Inflammatory macrophage treated with lipopolysaccharide for 1 hour (primary cell): Measurements from ENCODE around the gene ARMC9.
A peak's percentile ranks its signal among the peaks of the same experiment; 100 is the strongest.

Experiments
- DNase-seq, 2 donors: peaks; one replicate each; pipeline ENCODE4 v3.0.0-alpha.2; 2020 to 2022

ARMC9 gene

DNA sequence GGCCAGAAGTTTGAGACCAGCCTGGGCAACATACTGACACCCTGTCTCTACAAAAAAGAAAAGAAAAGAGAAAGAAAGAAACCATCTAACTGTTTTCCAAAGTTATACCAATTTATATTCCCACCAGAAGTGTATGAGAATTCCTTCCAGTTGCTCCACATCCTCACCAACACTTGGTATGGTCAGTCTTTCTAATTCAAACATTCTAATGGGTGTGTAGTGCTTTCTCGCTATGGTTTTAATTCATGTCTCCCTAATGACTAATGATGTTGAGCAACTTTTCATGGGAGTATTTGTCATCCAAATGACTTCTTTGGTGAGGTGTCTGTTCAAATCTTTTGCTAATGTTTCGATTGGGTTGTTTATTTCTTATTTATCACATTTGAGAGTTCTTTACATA lies 186.5 kb downstream of the ARMC9 start:
- peak; percentile 25 to 33 for DNase-seq

GRCh38 chr2:231385429-231385828 lies 187.0 kb downstream of the ARMC9 start:
- DNase-seq: no peak

GRCh38 chr2:231386446-231386845 lies 188.0 kb downstream of the ARMC9 start:
- DNase-seq: no peak

DNA sequence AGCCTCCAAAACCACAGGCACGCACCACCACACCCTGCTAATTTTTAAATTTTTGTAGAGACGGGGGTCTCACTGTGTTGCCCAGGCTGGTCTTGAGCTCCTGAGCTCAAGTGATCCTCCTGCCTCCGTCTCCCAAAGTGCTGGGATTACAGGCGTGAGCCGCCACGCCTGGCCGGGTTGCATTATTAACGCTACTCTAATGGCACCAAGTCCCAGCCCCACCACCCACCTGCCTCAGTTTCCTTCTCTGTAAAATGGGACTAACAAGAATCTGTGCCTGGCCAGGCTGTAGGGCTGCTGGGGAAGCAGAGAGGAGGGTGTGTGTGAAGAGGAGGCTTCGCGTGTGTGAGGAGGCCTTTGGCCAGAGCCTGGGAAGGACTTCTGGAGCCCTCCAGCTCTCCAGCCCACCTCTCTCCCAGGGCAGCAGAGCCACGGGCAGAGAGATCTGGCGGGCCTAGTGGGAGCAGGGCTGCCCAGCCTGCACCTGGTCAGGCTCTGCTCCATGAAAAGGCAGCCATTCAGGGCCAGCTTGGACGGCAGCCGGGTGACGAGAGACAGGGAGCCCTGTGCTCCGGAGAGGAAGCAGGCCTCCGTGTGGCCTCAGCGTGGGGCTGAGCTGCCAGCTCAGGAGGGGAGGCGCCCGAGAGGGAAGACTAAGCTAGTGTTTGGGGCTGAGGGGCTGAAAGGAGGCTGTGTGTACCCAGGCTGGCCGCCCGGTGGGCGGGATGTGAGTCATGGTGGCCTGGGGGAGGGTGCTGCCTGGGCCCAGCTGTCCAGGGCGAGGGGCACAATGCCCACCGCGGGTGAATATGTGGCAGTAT lies 189.7 kb downstream of the ARMC9 start:
- peak; percentile 29 to 55 for DNase-seq

DNA sequence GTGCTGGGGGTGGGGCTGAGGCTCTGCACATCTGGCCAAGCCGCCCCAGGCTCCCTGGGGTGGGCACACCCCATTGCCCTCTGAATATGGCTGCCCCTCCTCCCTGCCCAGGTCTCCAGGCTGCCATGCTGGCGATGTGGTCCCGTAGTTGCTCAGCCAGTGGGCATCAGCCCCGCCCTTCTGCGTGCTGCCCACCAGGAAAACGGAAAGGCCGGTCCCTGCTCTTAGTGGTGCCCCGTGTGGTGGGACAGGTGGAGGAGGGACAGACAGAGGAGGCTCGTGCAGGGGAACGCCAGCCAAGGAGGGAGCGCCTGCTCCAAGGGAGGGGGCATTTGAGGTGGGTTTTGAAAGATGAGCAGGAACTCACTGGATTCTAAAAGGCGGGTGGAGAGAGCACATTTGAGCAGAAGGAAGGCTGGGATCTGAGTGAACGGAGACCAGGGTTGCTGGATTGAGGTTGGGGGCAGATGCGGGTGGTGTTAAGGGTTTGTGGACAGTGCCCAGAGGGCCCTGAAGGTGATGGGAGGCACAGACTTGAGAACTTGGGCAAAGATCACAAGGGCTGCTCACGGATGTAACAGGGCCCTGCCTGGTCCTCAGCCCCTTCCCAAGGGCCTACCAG lies 190.4 kb downstream of the ARMC9 start:
- DNase-seq: no peak

DNA sequence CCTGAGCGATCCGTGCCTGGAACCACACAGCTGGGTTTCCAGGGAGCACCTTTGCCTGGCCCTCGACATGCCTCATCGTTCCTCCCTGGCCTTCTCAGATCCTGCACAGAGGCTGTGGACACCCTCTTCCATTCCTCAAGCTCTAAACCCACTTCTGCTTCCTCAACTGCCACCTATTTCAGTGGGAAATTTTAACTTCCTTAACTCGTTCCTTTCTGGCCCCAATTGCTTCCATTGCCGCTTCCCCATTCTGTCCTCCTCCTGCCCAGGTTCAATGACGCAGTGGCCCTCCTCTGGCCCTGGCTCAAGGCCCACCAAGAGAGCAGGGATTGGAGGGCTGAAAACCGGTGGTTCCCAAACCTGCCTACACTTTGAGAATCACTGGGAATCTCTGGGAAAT lies 192.2 kb downstream of the ARMC9 start:
- DNase-seq: peak; percentile 56 to 76

DNA sequence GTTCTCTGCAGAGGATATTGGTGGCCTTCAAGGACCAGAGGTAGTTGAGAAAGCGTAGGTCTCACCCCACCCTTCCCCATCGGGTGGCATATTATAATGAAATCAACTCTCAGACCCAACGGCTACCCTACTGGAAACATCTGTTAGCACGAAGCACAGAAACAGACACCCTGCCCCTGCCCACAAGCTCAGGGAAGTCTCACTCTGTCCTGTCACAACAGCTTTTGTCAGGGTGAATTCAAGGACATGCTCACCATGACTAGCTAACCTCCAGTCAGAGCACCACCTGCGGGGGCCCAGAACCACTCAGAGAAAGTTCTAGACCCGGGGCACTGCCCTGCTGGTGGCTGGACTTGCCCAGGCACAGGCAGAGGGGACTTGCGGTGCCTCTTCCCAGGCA lies 193.6 kb downstream of the ARMC9 start:
- peak in 1 of 2 donors; percentile 14 for DNase-seq

GRCh38 chr2:231392431-231393148 lies 194.2 kb downstream of the ARMC9 start:
- DNase-seq: no peak

DNA sequence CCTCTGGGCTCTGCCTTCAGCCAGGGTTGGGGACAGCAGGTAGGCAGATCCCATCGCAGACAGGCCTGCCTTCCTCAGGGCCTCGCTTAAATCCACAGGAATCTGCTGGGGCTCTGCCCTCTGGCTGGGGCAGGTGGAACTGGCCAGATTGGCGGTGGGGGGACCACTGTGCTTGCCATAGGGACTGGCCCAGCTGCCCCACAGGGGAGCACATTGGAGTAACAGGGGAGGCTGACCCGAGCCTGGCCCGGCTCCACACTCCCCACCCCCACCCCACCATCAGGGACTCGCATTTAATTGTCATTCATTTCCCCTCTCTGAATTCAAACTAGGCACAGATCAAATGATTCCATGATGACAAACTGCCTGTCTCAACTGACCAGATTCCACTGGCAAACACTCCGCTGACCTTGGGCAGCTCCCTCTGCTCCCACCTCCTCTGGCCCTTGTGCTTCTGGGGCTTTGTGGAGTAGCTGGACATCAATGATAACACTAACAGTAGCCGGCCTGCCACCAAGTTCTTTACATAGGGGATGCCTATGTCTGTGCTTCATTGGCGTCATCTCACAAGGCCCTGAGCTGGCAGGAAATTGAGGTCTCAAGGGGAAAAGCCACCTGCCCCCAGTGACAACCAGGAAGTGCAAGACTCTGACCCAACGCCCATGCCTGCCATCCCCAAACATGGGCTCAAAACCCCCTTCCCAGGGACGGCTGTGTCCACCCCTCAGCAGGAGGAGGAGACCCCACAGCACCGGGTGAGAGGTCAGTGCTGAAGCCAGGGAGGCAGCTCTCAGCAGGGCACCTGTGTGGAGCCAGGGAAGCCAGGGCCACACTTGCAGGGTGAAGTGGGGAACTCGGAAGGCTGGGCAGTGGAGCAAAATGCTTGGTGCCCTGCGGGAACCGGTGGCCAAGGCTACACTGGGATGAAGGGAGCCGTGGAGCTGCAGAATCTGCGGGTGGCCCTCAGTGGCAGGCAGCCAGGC lies 195.0 kb downstream of the ARMC9 start:
- DNase-seq: peak in 1 of 2 donors; percentile 33

- no peak for DNase-seq
Observed at GRCh38 chr2:231394211-231395141, 196.0 kb downstream of the ARMC9 start.

- no peak for DNase-seq
Observed at GRCh38 chr2:231395188-231396057, 197.0 kb downstream of the ARMC9 start, which contains the start of gene B3GNT7. Gene B3GNT7, plus strand, starts transcription at chr2:231395710. Its CDS starts 94 bp downstream, at chr2:231395804.

- DNase-seq: no peak
Observed at GRCh38 chr2:231396058-231396821, 197.8 kb downstream of the ARMC9 start.

- no peak for DNase-seq
Observed at GRCh38 chr2:231397011-231397927, 198.8 kb downstream of the ARMC9 start.

- no peak for DNase-seq
Observed at GRCh38 chr2:231397928-231398294, 199.5 kb downstream of the ARMC9 start.

DNA sequence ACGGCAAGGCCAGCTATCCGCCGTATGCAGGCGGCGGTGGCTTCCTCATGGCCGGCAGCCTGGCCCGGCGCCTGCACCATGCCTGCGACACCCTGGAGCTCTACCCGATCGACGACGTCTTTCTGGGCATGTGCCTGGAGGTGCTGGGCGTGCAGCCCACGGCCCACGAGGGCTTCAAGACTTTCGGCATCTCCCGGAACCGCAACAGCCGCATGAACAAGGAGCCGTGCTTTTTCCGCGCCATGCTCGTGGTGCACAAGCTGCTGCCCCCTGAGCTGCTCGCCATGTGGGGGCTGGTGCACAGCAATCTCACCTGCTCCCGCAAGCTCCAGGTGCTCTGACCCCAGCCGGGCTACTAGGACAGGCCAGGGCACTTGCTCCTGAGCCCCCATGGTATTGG lies 200.2 kb downstream of the ARMC9 start:
- no peak for DNase-seq

DNA sequence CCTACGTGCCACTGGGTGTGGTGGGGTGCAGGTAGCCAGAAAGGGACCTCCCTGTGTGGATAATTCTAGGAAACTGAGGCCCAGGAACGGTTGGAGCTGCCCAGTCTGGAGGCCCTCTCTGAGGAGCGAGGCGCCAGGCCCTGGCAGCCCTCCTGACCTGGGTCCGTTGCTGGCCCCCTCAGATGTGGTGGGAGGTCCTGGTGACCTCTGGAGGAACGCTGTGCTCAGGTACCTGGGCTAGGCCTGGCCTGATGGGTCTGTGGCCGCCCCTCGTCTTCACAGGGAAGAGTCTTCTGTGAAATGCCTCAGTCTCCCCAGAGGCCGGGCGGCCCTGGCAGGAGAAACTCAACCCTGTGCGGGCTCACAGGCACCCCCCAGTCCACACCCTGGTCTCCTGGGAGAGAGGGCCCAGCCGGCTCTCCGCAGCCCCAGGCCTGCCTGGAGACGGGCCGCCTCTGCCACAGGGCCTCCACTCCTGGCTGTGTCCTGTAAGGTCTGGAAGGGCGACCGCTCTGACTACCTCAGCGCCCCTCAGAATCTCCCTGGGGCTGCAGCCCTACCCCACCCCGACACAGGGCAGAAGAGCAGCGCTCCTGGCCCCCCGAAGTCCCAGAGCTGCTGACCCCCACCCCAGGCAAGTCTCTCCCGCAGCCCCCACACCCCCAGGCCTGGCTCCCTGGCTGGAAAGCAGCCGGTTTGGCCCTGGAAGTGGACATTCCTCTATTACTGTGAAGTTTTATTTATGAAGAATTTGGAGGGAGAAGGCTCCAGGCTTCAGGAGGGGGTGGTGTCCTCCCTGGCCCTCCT lies 200.8 kb downstream of the ARMC9 start:
- no peak for DNase-seq
